HG03354 (cell line): ENCODE measurements around the gene ARL5C.
"Not testable (repeated sequence)": the region's sequence is repeated elsewhere in the genome, so short reads cannot be mapped to it uniquely, and the experiment has no call there.

ENCODE experiments used
- ATAC-seq: cut with Tn5 transposase; IDR thresholded peaks from one replicate; pipeline ENCODE4 v1.9.1; 2021; ENCODE audit warnings: mild to moderate bottlenecking; ENCODE audit not compliant: unreplicated experiment, poor library complexity, severe bottlenecking

Gene ARL5C

GRCh38 chr17:39145143-39145542, 20.8 kb downstream of the ARL5C start:
- no peak for ATAC-seq

- ATAC-seq, result no peak
These were observed 21.5 kb downstream of the ARL5C start for GRCh38 chr17:39144416-39144840.

DNA sequence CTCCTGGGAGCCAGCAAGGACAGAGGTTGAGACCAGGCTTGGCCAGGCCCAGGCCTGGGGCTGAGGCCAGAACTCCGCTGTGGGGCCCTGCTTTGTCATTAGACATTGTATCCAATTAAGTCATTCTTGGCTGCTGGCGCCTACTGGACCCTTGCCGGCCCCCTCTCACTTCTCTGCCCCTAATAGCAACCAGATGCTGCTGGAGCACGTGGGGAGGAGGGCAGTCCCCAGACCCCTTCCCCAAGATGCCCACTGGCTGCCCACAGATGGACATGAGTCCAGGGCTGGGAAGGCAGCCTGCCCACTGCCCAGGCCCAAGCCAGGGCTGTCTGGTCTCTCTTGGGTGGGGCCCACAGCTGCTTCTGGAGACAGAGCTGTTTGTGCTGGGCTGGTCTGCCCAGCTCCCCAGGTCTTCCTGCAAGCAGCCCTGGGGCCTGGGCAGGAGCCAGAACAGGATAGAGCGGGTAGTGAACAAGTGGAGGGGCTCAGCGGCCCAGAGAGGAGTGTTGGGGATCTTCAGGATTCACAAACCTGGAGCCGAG, 22.3 kb downstream of the ARL5C start:
- ATAC-seq, result no peak

DNA sequence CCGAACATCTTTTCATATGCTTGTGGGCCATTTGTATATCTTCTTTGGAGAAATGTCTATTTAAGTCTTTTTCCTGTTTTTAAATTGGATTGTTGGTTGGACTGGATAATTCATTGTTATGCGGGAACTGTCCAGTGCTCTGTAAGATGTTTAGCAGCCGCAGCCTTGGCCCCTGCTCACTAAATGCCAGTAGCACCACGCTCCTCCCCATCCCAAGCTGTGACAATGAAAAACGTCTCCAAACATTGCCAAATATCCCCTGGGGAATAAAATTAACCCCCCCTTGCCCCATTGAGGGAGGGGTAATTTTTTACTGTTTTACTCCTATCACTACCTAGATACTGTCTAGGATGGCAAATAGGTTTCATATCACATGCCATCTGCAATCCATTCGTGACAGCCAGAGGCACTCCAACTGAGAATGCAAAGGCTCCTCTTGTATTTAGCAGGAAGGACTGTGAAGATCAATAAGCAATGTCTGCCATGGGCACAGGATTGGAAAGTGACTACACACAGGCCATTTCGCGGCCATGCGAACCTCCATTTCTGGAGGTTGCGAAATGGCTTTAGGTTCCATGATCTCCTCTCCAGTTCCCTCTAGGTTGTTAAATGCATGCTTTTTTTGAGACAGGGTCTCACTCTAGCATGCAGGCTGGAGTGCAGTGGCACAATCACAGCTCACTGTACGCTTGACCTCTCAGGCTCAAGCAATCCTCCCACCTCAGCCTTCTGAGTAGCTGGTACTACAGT, 23.9 kb downstream of the ARL5C start:
- ATAC-seq, result no peak

GRCh38 chr17:39141294-39141693, 24.7 kb downstream of the ARL5C start:
- no peak for ATAC-seq

- ATAC-seq, result no peak
These were observed 26.4 kb downstream of the ARL5C start for GRCh38 chr17:39139561-39139960.

GRCh38 chr17:39139161-39139511, 26.8 kb downstream of the ARL5C start:
- ATAC-seq, result no peak

- ATAC-seq, result no peak
These were observed 27.4 kb downstream of the ARL5C start for GRCh38 chr17:39138431-39139160.

DNA sequence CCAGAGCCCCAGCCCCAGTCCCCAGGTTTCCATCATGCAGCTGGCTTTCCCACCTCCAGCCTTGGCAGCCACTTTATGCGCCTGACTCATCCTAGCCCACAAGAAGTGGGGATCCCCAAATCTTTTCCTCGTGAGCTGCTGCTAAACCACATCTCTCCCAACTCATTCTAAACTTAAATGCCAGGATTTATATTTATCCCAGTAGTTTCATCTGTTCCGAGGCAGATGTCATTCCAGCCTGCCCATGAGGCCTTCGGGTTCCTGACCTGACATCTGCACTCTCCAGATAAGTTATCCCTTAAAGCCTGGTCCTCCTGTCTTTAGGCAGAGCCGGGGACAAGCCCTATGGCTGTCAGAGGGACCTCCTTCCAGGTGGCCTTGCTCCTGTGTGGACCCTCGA, 31.1 kb downstream of the ARL5C start:
- no peak for ATAC-seq

- no peak for ATAC-seq
These were observed 33.8 kb downstream of the ARL5C start for GRCh38 chr17:39132192-39132610.

- ATAC-seq, result no peak
These were observed 34.3 kb downstream of the ARL5C start for GRCh38 chr17:39131616-39132015.

DNA sequence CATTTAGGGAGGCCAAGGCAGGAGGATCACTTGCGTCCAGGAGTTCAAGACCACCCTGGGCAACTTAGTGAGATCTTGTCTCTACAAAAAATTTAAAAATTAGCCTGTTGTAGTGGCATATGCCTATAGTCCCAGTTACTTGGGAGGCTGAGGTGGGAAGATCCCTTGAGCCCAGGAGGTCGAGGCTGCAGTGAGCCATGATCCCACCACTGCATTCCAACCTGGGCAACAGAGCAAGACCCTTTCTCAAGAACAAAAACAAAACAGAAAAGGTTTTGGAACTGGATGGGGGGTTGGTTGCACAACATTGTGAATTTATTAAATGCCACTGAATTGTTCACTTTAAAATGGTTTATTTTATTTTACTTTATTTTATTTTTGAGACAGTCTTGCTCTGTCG, 35.8 kb downstream of the ARL5C start:
- ATAC-seq, result no peak

DNA sequence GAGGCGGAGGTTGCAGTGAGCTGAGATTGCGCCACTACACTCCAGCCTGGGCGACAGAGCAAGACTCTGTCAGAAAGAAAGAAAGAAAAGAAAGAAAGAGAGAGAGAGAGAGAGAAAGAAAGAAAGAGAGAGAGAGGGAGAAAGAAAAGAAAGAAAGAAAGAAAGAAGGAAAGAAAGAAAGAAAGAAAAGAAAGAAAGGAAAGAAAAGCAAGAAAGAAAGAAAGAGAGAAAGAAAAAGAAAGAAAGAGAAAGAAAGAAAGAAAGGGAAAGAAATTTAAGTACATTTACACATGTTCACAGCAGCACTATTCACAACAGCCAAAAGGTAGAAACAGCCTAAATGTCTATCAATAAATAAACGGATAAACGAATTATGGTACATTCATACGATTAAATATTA, 36.4 kb downstream of the ARL5C start:
- not testable (repeated sequence) for ATAC-seq

GRCh38 chr17:39126436-39126835, 39.5 kb downstream of the ARL5C start:
- no peak for ATAC-seq

DNA sequence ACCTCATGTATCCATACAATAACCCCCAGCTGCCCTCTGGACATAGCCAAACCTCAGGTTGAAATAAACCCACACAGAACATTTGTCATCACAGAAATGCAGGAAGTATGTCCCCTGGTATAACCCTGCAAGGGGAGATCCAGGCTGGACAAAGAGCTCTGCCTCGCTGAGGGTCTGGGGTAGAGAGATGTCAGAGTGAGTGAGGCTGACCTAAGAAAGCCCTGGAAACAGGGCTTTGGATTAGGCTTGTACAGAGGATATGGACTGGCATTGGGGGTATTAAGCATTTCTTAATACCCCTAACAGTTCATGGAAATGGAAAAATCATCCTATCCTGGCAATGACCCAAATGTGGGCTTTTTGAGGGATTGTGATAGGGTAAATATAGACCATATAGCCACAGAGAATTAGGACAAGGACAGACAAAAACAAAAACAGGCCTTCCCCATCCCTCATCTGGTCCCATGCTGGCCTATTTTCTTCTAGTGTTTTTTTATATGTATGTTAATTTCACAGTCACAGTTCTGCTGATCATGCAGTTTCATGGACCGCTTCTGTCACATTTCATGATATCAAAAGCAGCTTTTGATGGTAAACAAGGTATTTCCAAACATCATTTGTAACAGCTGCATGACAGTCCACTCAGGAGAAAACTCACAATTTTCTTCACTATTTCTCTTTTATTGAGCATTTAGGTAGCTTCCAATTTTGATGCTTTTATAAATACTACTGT, 40.7 kb downstream of the ARL5C start:
- ATAC-seq, result no peak

DNA sequence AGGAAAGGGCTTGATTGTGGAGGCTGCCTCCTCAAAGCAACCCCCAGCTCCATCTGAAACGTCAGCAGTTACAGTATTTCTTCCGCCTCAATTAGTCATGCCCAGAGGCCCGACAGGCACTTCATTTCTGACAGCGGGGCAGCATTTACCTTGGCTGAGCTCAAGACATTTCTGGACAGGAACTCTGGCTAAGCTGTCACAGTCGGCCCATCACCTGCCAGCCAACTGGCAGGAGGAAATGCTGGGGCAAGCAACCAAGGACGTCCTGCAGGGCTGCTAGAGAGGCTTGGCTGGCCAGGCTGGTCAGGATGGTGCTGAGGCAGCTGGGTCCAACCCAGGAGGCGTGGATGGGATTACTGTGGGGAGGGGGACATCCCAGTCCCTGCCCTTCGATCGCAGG, 42.3 kb downstream of the ARL5C start:
- ATAC-seq, result no peak

- no peak for ATAC-seq
These were observed 43.0 kb downstream of the ARL5C start for GRCh38 chr17:39122991-39123390.

DNA sequence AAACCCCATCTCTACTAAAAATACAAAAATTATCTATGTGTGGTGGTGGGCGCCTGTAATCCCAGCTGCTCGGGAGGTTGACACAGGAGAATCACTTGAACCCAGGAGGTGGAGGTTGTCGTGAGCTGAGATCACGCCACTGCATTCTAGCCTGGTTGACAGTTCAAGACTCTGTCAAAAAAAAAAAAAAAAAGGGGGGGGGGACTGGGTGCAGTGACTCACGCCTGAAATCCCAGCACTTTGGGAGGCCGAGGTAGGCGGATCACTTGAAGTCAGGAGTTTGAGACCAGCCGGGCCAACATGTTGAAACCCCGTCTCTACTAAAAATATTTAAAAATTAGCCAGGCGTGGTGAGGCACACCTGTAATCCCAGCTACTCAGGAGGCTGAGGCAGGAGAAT, 44.0 kb downstream of the ARL5C start:
- ATAC-seq, result not testable (repeated sequence)

DNA sequence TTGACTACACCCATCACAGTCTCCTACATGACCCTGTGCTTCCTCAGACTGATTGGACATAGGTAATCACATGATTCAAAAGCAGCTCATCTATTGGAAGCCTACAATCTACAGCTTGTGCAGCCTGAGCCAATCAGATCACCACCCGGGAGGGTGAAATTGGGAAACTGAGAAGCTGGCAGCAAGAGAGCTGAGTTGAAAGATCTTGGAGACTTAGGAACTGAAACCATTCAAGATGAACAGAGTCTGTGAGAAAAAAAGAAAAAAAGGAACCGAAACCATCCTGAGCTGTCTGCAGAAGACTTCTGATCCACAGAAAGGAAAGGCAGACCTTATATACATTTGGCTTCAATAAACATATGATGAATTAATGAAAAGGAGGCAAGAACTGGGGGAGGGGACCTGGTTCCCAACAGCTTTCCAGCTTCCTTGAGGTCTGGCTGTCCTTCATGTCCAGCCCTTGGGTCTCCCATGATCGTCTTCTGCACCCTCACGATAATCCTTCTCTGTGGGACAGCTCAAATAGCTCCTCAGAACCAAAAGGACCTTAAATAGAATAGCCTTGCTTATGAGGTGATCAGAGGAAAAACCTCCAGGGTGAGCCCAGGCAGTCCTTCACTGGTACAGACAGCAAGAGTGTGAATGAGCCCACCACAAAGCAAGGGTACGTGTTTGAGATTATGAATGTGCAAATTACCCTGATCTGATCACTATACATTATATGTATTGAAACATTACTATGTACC, 47.1 kb downstream of the ARL5C start:
- no peak for ATAC-seq

DNA sequence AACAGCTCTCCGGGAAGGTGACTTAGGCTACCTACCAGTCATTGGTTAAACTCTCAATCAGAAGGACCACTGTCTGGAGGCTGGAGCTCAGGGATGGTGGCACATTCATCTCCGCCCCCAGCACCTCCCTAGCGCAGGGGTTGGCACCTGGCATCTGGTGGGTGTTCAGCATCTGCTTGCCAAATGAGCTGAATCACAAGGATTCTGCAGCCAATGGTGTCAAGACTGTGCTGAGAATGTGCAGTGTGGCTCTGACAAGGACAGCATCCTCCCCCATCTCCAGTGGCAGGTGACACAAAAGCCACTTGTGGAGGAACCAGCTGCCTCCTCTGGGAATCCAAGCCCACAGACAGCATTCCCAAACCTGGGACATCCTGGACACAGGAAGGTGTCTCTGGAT, 49.7 kb downstream of the ARL5C start:
- no peak for ATAC-seq
